SK-N-SH (cell line): ENCODE data around the gene DNAH10. TPM values are rescaled to one million over a fixed set of nuclear protein-coding genes. Genes with fewer than 3 reads are reported as not detected.

Experiments used
- CTCF ChIA-PET: fragments of 300-600, 350-600 bp; formaldehyde crosslinking; extraction: SDS; loops from one replicate; lab custom pipeline; 2021; lab: Yijun Ruan, JAX
- POLR2A ChIA-PET: fragments of 350-600 bp; sonication (Branson Sonifier 250); formaldehyde crosslinking; extraction: SDS; loops from one replicate; lab custom pipeline; 2020; ENCODE audit warnings: antibody characterized with exemption, inconsistent platforms; lab: Yijun Ruan, JAX
- DNase-seq: peaks from one replicate; pipeline ENCODE4 v3.0.0; 2012
- H2AFZ ChIP-seq: fragments of 200-600 bp; sonication (generic); 2 replicates; pipeline ENCODE4 v1.8.1; 2016; ENCODE audit warnings: antibody characterized with exemption, mild to moderate bottlenecking, low read depth
- H3F3A ChIP-seq: fragments of 200-600 bp; sonication (generic); replicated peaks from 2 replicates; pipeline ENCODE3; 2016; ENCODE audit warnings: antibody characterized with exemption, mild to moderate bottlenecking; ENCODE audit not compliant: insufficient read depth
- H3K27ac ChIP-seq, 2 experiments: fragments of 200-500 bp in 1 of 2; fragments of 200-600 bp in 1 of 2; sonication (Bioruptor generic) in 1 of 2; sonication (generic), shearing (Covaris generic) in 1 of 2; 2 replicates each; pipeline versions ENCODE4 v1.5.1 to v1.6.1; 2014 to 2016; ENCODE audit warnings: low read depth in 2 of 2, inconsistent platforms in 1 of 2, low read length in 1 of 2, mild to moderate bottlenecking in 1 of 2, mixed read lengths in 1 of 2
- H3K27me3 ChIP-seq: fragments of 200-600 bp; sonication (generic), shearing (Covaris generic); 2 replicates; pipeline ENCODE4 v1.6.1; 2016; ENCODE audit warnings: mixed run types; ENCODE audit not compliant: insufficient read depth
- H3K36me3 ChIP-seq, 2 experiments: fragments of 200-500 bp in 1 of 2; fragments of 200-600 bp in 1 of 2; sonication (Bioruptor generic) in 1 of 2; sonication (generic) in 1 of 2; replicated peaks in 1 of 2; 2 replicates each; pipeline versions ENCODE3 to v1.5.1; 2014 to 2016; ENCODE audit warnings: low read length in 1 of 2, mild to moderate bottlenecking in 1 of 2; ENCODE audit not compliant: insufficient read depth in 2 of 2, control insufficient read depth in 1 of 2
- H3K4me1 ChIP-seq, 2 experiments: fragments of 200-500 bp in 1 of 2; fragments of 200-600 bp in 1 of 2; sonication (Bioruptor generic) in 1 of 2; sonication (generic), shearing (Covaris generic) in 1 of 2; 2 replicates each; pipeline versions ENCODE4 v1.5.1 to v1.6.1; 2014 to 2016; ENCODE audit warnings: low read depth in 1 of 2, low read length in 1 of 2, mixed run types in 1 of 2; ENCODE audit not compliant: insufficient read depth in 2 of 2, control insufficient read depth in 1 of 2
- H3K4me2 ChIP-seq: fragments of 200-600 bp; sonication (generic), shearing (Covaris generic); 2 replicates; pipeline ENCODE4 v1.6.1; 2017; ENCODE audit warnings: mixed run types
- H3K4me3 ChIP-seq, 2 experiments: fragments of 200-500 bp in 1 of 2; fragments of 200-600 bp in 1 of 2; sonication (Bioruptor generic) in 1 of 2; sonication (generic), shearing (Covaris generic) in 1 of 2; 2 replicates each; pipeline versions ENCODE4 v1.5.1 to v1.8.1; 2014 to 2016; ENCODE audit warnings: low read depth in 2 of 2, inconsistent platforms in 1 of 2, low read length in 1 of 2, mild to moderate bottlenecking in 1 of 2, mixed read lengths in 1 of 2, moderate library complexity in 1 of 2
- H3K79me2 ChIP-seq: fragments of 200-600 bp; sonication (generic); 2 replicates; pipeline ENCODE4 v1.8.1; 2017; ENCODE audit warnings: mild to moderate bottlenecking; ENCODE audit not compliant: insufficient read depth
- H3K9ac ChIP-seq: fragments of 200-600 bp; sonication (generic); 2 replicates; pipeline ENCODE4 v1.6.1; 2017; ENCODE audit warnings: mixed run types
- H3K9me2 ChIP-seq: fragments of 200-600 bp; sonication (generic); 2 replicates; pipeline ENCODE4 v1.6.1; 2017; ENCODE audit warnings: mixed run types
- H3K9me3 ChIP-seq: fragments of 200-600 bp; sonication (generic); 2 replicates; pipeline ENCODE4 v1.6.1; 2017; ENCODE audit warnings: mixed run types, mild to moderate bottlenecking, moderate library complexity
- H4K20me1 ChIP-seq: fragments of 200-600 bp; sonication (generic); 2 replicates; pipeline ENCODE4 v1.6.1; 2017; ENCODE audit warnings: mild to moderate bottlenecking, mixed run types; ENCODE audit not compliant: insufficient read depth
- CHD2 ChIP-seq: fragments of 150-350 bp; IDR thresholded peaks from 2 replicates; pipeline ENCODE4 v1.6.1; 2018; ENCODE audit warnings: low read length; ENCODE audit not compliant: partially characterized antibody
- CTCF ChIP-seq: fragments of 200-600 bp; sonication (generic); IDR thresholded peaks from 2 replicates; pipeline ENCODE4 v1.6.1; 2017; ENCODE audit warnings: antibody characterized with exemption, mild to moderate bottlenecking, moderate library complexity
- ELF1 ChIP-seq: IDR thresholded peaks from 2 replicates; pipeline ENCODE4 v1.4.0; 2012
- FOSL2 ChIP-seq: IDR thresholded peaks from 2 replicates; pipeline ENCODE4 v1.4.0; 2012; ENCODE audit warnings: low read depth, mild to moderate bottlenecking, moderate library complexity, borderline replicate concordance
- FOXJ3 ChIP-seq: sonication (generic); formaldehyde crosslinking; IDR thresholded peaks from 2 replicates; pipeline ENCODE4 v1.5.1; 2020; ENCODE audit warnings: mild to moderate bottlenecking, missing genetic modification reagents
- GABPA ChIP-seq: IDR thresholded peaks from 2 replicates; pipeline ENCODE4 v1.4.0; 2012; ENCODE audit warnings: low read depth, mild to moderate bottlenecking
- IRF3 ChIP-seq: fragments of 150-350 bp; IDR thresholded peaks from 2 replicates; pipeline ENCODE4 v1.6.1; 2016; ENCODE audit warnings: mild to moderate bottlenecking, low read depth, low read length
- MXI1 ChIP-seq: IDR thresholded peaks from 2 replicates; pipeline ENCODE4 v1.6.1; 2012; ENCODE audit warnings: mild to moderate bottlenecking, low read depth, low read length, improper control_type of control experiment
- RCOR1 ChIP-seq: fragments of 150-350 bp; IDR thresholded peaks from 2 replicates; pipeline ENCODE4 v1.6.1; 2017; ENCODE audit warnings: antibody characterized with exemption, low read length
- RFX5 ChIP-seq: IDR thresholded peaks from 2 replicates; pipeline ENCODE4 v1.6.1; 2012; ENCODE audit warnings: mild to moderate bottlenecking, improper control_type of control experiment, low read length
- SMC3 ChIP-seq: IDR thresholded peaks from 2 replicates; pipeline ENCODE4 v1.6.1; 2012; ENCODE audit warnings: low read depth, low read length, improper control_type of control experiment
- TAF1 ChIP-seq: IDR thresholded peaks from 2 replicates; pipeline ENCODE4 v1.6.1; 2012; ENCODE audit warnings: low read depth, mild to moderate bottlenecking, low read length, moderate library complexity, borderline replicate concordance
- TEAD4 ChIP-seq: IDR thresholded peaks from 2 replicates; pipeline ENCODE4 v1.4.0; 2012; ENCODE audit warnings: mild to moderate bottlenecking, borderline replicate concordance; ENCODE audit not compliant: insufficient read depth
- WGBS: methylation state at CpG from one replicate; pipeline ENCODE4 v1.1.6; 2017; ENCODE audit warnings: low lambda C conversion rate; 5-methylcytosine and 5-hydroxymethylcytosine counted together
- polyA plus RNA-seq, 3 experiments: library from polyadenylated mRNA; depleted of rRNA; stranded (reverse); fragments of >200 nt; gene quantifications; 2 replicates each; pipeline ENCODE4 v1.2.3, GENCODE V29; 2012

The DNAH10 gene
- polyA plus RNA-seq, 1 of the 3 experiments (the other 2 are of a cell fraction) = 0.13 TPM

GRCh38 chr12:123967121-123967586 is 205.1 kb downstream of the DNAH10 start (continued):
- no peak for TF ChIP-seq IRF3
- TF ChIP-seq ELF1 = no peak
- no peak for TF ChIP-seq SMC3
- TF ChIP-seq TAF1 = no peak
- no peak for TF ChIP-seq TEAD4
- no peak for TF ChIP-seq GABPA
- no peak for TF ChIP-seq MXI1

GRCh38 chr12:123971449-123971769 is 209.3 kb downstream of the DNAH10 start:
- Histone ChIP-seq H3K9ac (peak overlapping the region; percentile 85), H4K20me1 (peaks cover 46% of the 10 kb centered on the region), H3K27ac (peak overlapping the region; percentile 63 to 83), H3K79me2 (peaks cover 83% of the 10 kb centered on the region)
- POLR2A ChIA-PET = interaction anchor here (1.0 kb wide), 1 partner anchor 11 kb away, joined by 3 read pairs; no protein-coding TSS in a partner anchor
- no peak for DNase-seq
- TF ChIP-seq RFX5 (no peak), FOSL2 (no peak), CTCF (no peak), CHD2 (no peak), GABPA (no peak), FOXJ3 (CRISPR knock-in tag) (no peak), RCOR1 (no peak), SMC3 (no peak)
- TF ChIP-seq, all 33 proteins: peak for 0
- Histone ChIP-seq H3K36me3 (peaks cover 16 to 24% of the 10 kb centered on the region in 2 experiments), H3K4me1 (peaks cover 7 to 20% of the 10 kb centered on the region in 2 experiments; a peak in 3 of 4 replicates), H3K9me2 (no peaks in the 10 kb centered on the region), H3K27me3 (no peaks in the 10 kb centered on the region), H2AFZ (peak overlapping the region; percentile 5; the same call in 1 of the 2 replicates), H3K4me3 (peak overlapping the region; percentile 89 to 91), H3K9me3 (no peaks in the 10 kb centered on the region), H3K4me2 (peak overlapping the region; percentile 82), H3F3A (peaks cover 30% of the 10 kb centered on the region)
- 40% methylated on average over 10 of the region's 10 CpGs for WGBS
- CTCF ChIA-PET = interaction anchor here (0.8 to 1.2 kb wide), 3 partner anchors 10 to 13 kb away, joined by 3 read pairs; no protein-coding TSS in a partner anchor
